KBM-7 (cell line): ENCODE results near the gene CCDC97.
"Not testable (repeated sequence)": the region's sequence is repeated elsewhere in the genome, so short reads cannot be mapped to it uniquely, and the experiment has no call there.

Experiments used
- DNase-seq: peaks from one replicate; pipeline ENCODE4 v3.0.0-alpha.2; 2015
- in situ Hi-C: fragments of 300-500 bp; cut with MboI; formaldehyde crosslinking; loops from 2 replicates; pipeline ENCODE4 v1.14.3; 2020; ENCODE audit warnings: low sequenced_read_pairs, low pct_unique_long_range_greater_than_20kb, mixed read lengths

Gene CCDC97

GRCh38 chr19:41330481-41330880 is 20.5 kb downstream of the CCDC97 start:
- DNase-seq, result no peak
- in situ Hi-C loops, result no loop called here

- in situ Hi-C loops, result no loop called here
- no peak for DNase-seq
These were observed 21.1 kb downstream of the CCDC97 start for GRCh38 chr19:41330946-41331678.

- DNase-seq, result no peak
- in situ Hi-C loops, result no loop called here
These were observed 22.0 kb downstream of the CCDC97 start for GRCh38 chr19:41332000-41332399.

- no peak for DNase-seq
- in situ Hi-C loops, result no loop called here
These were observed 22.5 kb downstream of the CCDC97 start for GRCh38 chr19:41332468-41332867.

GRCh38 chr19:41334793-41335192 is 24.8 kb downstream of the CCDC97 start:
- DNase-seq, result peak; percentile 72
- in situ Hi-C loops, result no loop called here

- in situ Hi-C loops, result no loop called here
- DNase-seq, result no peak
These were observed 25.5 kb downstream of the CCDC97 start for GRCh38 chr19:41335467-41335866.

GRCh38 chr19:41339936-41340335 is 30.0 kb downstream of the CCDC97 start:
- in situ Hi-C loops, result no loop called here
- DNase-seq, result no peak

- in situ Hi-C loops, result no loop called here
- no peak for DNase-seq
These were observed 31.9 kb downstream of the CCDC97 start for GRCh38 chr19:41341669-41342490.

GRCh38 chr19:41344162-41344561 is 34.2 kb downstream of the CCDC97 start:
- in situ Hi-C loops, result no loop called here
- no peak for DNase-seq

GRCh38 chr19:41346916-41347315 is 36.9 kb downstream of the CCDC97 start:
- DNase-seq, in situ Hi-C loops: not testable (repeated sequence)

- in situ Hi-C loops, result no loop called here
- peak; percentile 54 for DNase-seq
These were observed 40.9 kb downstream of the CCDC97 start for GRCh38 chr19:41350735-41351338.

- in situ Hi-C loops, result no loop called here
These were observed 41.6 kb downstream of the CCDC97 start for GRCh38 chr19:41351339-41352245.

GRCh38 chr19:41352279-41352608 is 42.3 kb downstream of the CCDC97 start:
- DNase-seq, result no peak

More at GRCh38 chr19:41351339-41352245, 41.6 kb downstream of the CCDC97 start:
- peak; percentile 85 for DNase-seq

GRCh38 chr19:41352609-41353465 is 42.9 kb downstream of the CCDC97 start:
- peak; percentile 60 for DNase-seq
- in situ Hi-C loops, result no loop called here

More at GRCh38 chr19:41352279-41352608, 42.3 kb downstream of the CCDC97 start:
- in situ Hi-C loops, result no loop called here

- DNase-seq, result peak; percentile 85
- in situ Hi-C loops, result no loop called here
These were observed 43.7 kb downstream of the CCDC97 start, which contains the start of gene TGFB1 for GRCh38 chr19:41353466-41354342. TSS of gene TGFB1 (minus strand) at chr19:41353922. CDS start at chr19:41353044, 878 bp downstream.

GRCh38 chr19:41354343-41354953 is 44.5 kb downstream of the CCDC97 start:
- in situ Hi-C loops, result no loop called here
- no peak for DNase-seq

GRCh38 chr19:41355035-41355434 is 45.1 kb downstream of the CCDC97 start:
- no peak for DNase-seq
- in situ Hi-C loops, result no loop called here
